RWPE2 (cell line): ENCODE data around the gene URB1.

Experiments used
- ATAC-seq: fragments of 200-7000 bp; cut with Tn5 transposase; 3 replicates; pipeline ENCODE4 v1.9.1; 2021; ENCODE audit warnings: low read depth
- DNase-seq: peaks from one replicate; pipeline ENCODE4 v3.0.0-alpha.2; 2020; ENCODE audit warnings: low spot score
- H3K27ac ChIP-seq: fragments of 450-650 bp; 2 replicates; pipeline ENCODE4 v1.5.1; 2017; ENCODE audit warnings: mild to moderate bottlenecking; ENCODE audit not compliant: poor library complexity, severe bottlenecking
- H3K27me3 ChIP-seq: fragments of 250-450 bp; sonication (Bioruptor Pico); 2 replicates; pipeline ENCODE4 v1.5.1; 2021; ENCODE audit warnings: mild to moderate bottlenecking, moderate library complexity; ENCODE audit not compliant: insufficient read depth, poor library complexity, severe bottlenecking
- H3K36me3 ChIP-seq: fragments of 250-450 bp; sonication (Bioruptor Pico); 2 replicates; pipeline ENCODE4 v1.5.1; 2020; ENCODE audit warnings: low read depth, mild to moderate bottlenecking, moderate library complexity
- H3K4me1 ChIP-seq: fragments of 250-450 bp; sonication (Bioruptor Pico); 2 replicates; pipeline ENCODE4 v1.5.1; 2021; ENCODE audit warnings: mild to moderate bottlenecking, moderate library complexity; ENCODE audit not compliant: insufficient read depth, poor library complexity, severe bottlenecking
- H3K4me3 ChIP-seq: fragments of 250-450 bp; sonication (Bioruptor Pico); 2 replicates; pipeline ENCODE4 v1.5.1; 2021; ENCODE audit warnings: mild to moderate bottlenecking, moderate library complexity; ENCODE audit not compliant: severe bottlenecking
- H3K9me3 ChIP-seq: fragments of 250-450 bp; sonication (Bioruptor Pico); 2 replicates; pipeline ENCODE4 v1.5.1; 2021; ENCODE audit warnings: mild to moderate bottlenecking, moderate library complexity; ENCODE audit not compliant: severe bottlenecking
- CTCF ChIP-seq: fragments of 450-650 bp; IDR thresholded peaks from one replicate; pipeline ENCODE4 v1.5.1; 2017; ENCODE audit warnings: mild to moderate bottlenecking, moderate library complexity; ENCODE audit not compliant: poor library complexity, severe bottlenecking

URB1 gene

GRCh38 chr21:32389337-32390015 is 3.3 kb downstream of the URB1 start:
- H3K9me3 ChIP-seq: no peaks in the 10 kb centered on the region
- no peak for TF ChIP-seq CTCF
- no peak for DNase-seq
- H3K36me3 ChIP-seq: peaks cover 55% of the 10 kb centered on the region
- H3K27me3 ChIP-seq: no peaks in the 10 kb centered on the region
- no peak for ATAC-seq
- H3K27ac ChIP-seq: peak overlapping the region; percentile 88
- H3K4me1 ChIP-seq: peaks cover 37% of the 10 kb centered on the region
- H3K4me3 ChIP-seq: no peak overlapping the region

GRCh38 chr21:32388306-32388705 is 4.5 kb downstream of the URB1 start:
- no peaks in the 10 kb centered on the region for H3K27me3 ChIP-seq
- ATAC-seq (no peak), DNase-seq (no peak)
- peaks cover 67% of the 10 kb centered on the region for H3K36me3 ChIP-seq
- peaks cover 32% of the 10 kb centered on the region for H3K4me1 ChIP-seq
- no peak overlapping the region for H3K4me3 ChIP-seq
- peak overlapping the region; percentile 88 for H3K27ac ChIP-seq
- H3K9me3 ChIP-seq: no peaks in the 10 kb centered on the region
- TF ChIP-seq CTCF: no peak

GRCh38 chr21:32387151-32387550 is 5.7 kb downstream of the URB1 start:
- H3K9me3 ChIP-seq: no peaks in the 10 kb centered on the region
- TF ChIP-seq CTCF: no peak
- H3K4me1 ChIP-seq: peaks cover 43% of the 10 kb centered on the region
- peaks cover 76% of the 10 kb centered on the region for H3K36me3 ChIP-seq
- peak overlapping the region; percentile 88 for H3K27ac ChIP-seq
- DNase-seq (no peak), ATAC-seq (no peak)
- H3K4me3 ChIP-seq: no peak overlapping the region
- no peaks in the 10 kb centered on the region for H3K27me3 ChIP-seq

- Histone ChIP-seq H3K4me1 (peaks cover 47% of the 10 kb centered on the region), H3K4me3 (no peak overlapping the region), H3K36me3 (peaks cover 79% of the 10 kb centered on the region), H3K9me3 (no peaks in the 10 kb centered on the region), H3K27ac (peak overlapping the region; percentile 88), H3K27me3 (no peaks in the 10 kb centered on the region)
- ATAC-seq (peak; percentile 66), DNase-seq (peak; percentile 89)
- TF ChIP-seq CTCF: no peak
Observed at GRCh38 chr21:32386195-32386870, 6.5 kb downstream of the URB1 start.

GRCh38 chr21:32383812-32384211 is 9.0 kb downstream of the URB1 start:
- H3K4me3 ChIP-seq: no peak overlapping the region
- H3K27ac ChIP-seq: peak overlapping the region; percentile 87
- no peaks in the 10 kb centered on the region for H3K9me3 ChIP-seq
- no peak for DNase-seq
- no peaks in the 10 kb centered on the region for H3K27me3 ChIP-seq
- peaks cover 84% of the 10 kb centered on the region for H3K36me3 ChIP-seq
- peaks cover 46% of the 10 kb centered on the region for H3K4me1 ChIP-seq
- no peak for TF ChIP-seq CTCF
- no peak for ATAC-seq
